ENCODE data around the gene SOCS7. TPM values are rescaled to one million over a fixed set of nuclear protein-coding genes. Genes with fewer than 3 reads are reported as not detected.

The SOCS7 gene
- total RNA-seq, 1 donor from 2014 or later = 33.6 TPM

- Mint-ChIP-seq H3K4me3 (no peak overlapping the region), H3K27me3 (ENCODE audit: low read depth) (no peaks in the 10 kb centered on the region), H3K27ac (no peak overlapping the region)
Measured at GRCh38 chr17:38344420-38344745, 7.3 kb upstream of the SOCS7 start.

GRCh38 chr17:38345743-38346142 is 5.9 kb upstream of the SOCS7 start:
- TF ChIP-seq CTCF (IDR thresholded peaks at IDR 0.05; ENCODE audit: unreplicated experiment) = no peak
- no peaks in the 10 kb centered on the region for H3K9me3 Mint-ChIP-seq
- no peaks in the 10 kb centered on the region for H3K36me3 Mint-ChIP-seq
- no peak overlapping the region for H3K27ac Mint-ChIP-seq
- no peaks in the 10 kb centered on the region for H3K27me3 Mint-ChIP-seq (ENCODE audit: low read depth)
- DNase-seq (ENCODE audit: low spot score in 2 of 2, unreplicated experiment in 2 of 2) = no peak
- no peak overlapping the region for H3K4me3 Mint-ChIP-seq
- peaks cover 13% of the 10 kb centered on the region for H3K4me1 Mint-ChIP-seq

More at GRCh38 chr17:38344420-38344745, 7.3 kb upstream of the SOCS7 start:
- no peaks in the 10 kb centered on the region for H3K9me3 Mint-ChIP-seq
- H3K4me1 Mint-ChIP-seq = peaks cover 10% of the 10 kb centered on the region
- DNase-seq (ENCODE audit: low spot score in 2 of 2, unreplicated experiment in 2 of 2) = no peak
- TF ChIP-seq CTCF (IDR thresholded peaks at IDR 0.05; ENCODE audit: unreplicated experiment) = no peak
- no peaks in the 10 kb centered on the region for H3K36me3 Mint-ChIP-seq

- TF ChIP-seq CTCF (IDR thresholded peaks at IDR 0.05; ENCODE audit: unreplicated experiment) = peak; percentile 70
- Mint-ChIP-seq H3K36me3 (no peaks in the 10 kb centered on the region), H3K4me1 (peaks cover 25% of the 10 kb centered on the region), H3K27ac (peak overlapping the region; percentile 23), H3K27me3 (ENCODE audit: low read depth) (no peaks in the 10 kb centered on the region), H3K9me3 (no peaks in the 10 kb centered on the region), H3K4me3 (no peak overlapping the region)
- DNase-seq (ENCODE audit: low spot score in 2 of 2, unreplicated experiment in 2 of 2) = peak; percentile 59 to 87
Measured at GRCh38 chr17:38349097-38349730, 2.4 kb upstream of the SOCS7 start.

- H3K9me3 Mint-ChIP-seq = no peaks in the 10 kb centered on the region
- H3K4me1 Mint-ChIP-seq = peaks cover 33% of the 10 kb centered on the region
- no peaks in the 10 kb centered on the region for H3K27me3 Mint-ChIP-seq (ENCODE audit: low read depth)
- peak overlapping the region; percentile 78 for H3K27ac Mint-ChIP-seq
- peak overlapping the region; percentile 82 for H3K4me3 Mint-ChIP-seq
- no peaks in the 10 kb centered on the region for H3K36me3 Mint-ChIP-seq
- TF ChIP-seq CTCF (IDR thresholded peaks at IDR 0.05; ENCODE audit: unreplicated experiment) = no peak
- no peak for DNase-seq (ENCODE audit: low spot score in 2 of 2, unreplicated experiment in 2 of 2)
Measured at GRCh38 chr17:38350035-38350434, 1.6 kb upstream of the SOCS7 start.

- no peak for TF ChIP-seq CTCF (IDR thresholded peaks at IDR 0.05; ENCODE audit: unreplicated experiment)
- no peaks in the 10 kb centered on the region for H3K36me3 Mint-ChIP-seq
- no peaks in the 10 kb centered on the region for H3K9me3 Mint-ChIP-seq
- H3K27me3 Mint-ChIP-seq (ENCODE audit: low read depth) = no peaks in the 10 kb centered on the region
- peaks cover 45% of the 10 kb centered on the region for H3K4me1 Mint-ChIP-seq
- peak in 1 of 2 experiments; percentile 57 for DNase-seq (ENCODE audit: low spot score in 2 of 2, unreplicated experiment in 2 of 2)
- H3K27ac Mint-ChIP-seq = no peak overlapping the region
- peak overlapping the region; percentile 75 for H3K4me3 Mint-ChIP-seq
Measured at GRCh38 chr17:38352245-38353085, 821 bp downstream of the SOCS7 start.
